T-helper 1 cell treated with Interleukin-12 subunit alpha and Interleukin-12 subunit beta and Interleukin-4 antibody, amounts not matched to agents 30 μg/mL and 1 μg/mL, for 36 hours (primary cell): ENCODE measurements around the gene SOX5.
"Not testable (repeated sequence)": the region's sequence is repeated elsewhere in the genome, so short reads cannot be mapped to it uniquely, and the experiment has no call there.

Experiments
- H3K27ac Mint-ChIP-seq: one replicate; pipeline ENCODE4 v1.8.0; 2021; ENCODE audit warnings: mild to moderate bottlenecking, mixed read lengths
- H3K27me3 Mint-ChIP-seq: one replicate; pipeline ENCODE4 v1.8.0; 2021; ENCODE audit warnings: low read depth, mixed read lengths
- H3K36me3 Mint-ChIP-seq: one replicate; pipeline ENCODE4 v1.8.0; 2021; ENCODE audit warnings: low read depth, mixed read lengths
- H3K4me1 Mint-ChIP-seq: one replicate; pipeline ENCODE4 v1.8.0; 2021; ENCODE audit warnings: low read depth, mixed read lengths
- H3K4me3 Mint-ChIP-seq: one replicate; pipeline ENCODE4 v1.8.0; 2021; ENCODE audit warnings: mild to moderate bottlenecking, moderate library complexity, mixed read lengths
- H3K9me3 Mint-ChIP-seq: one replicate; pipeline ENCODE4 v1.8.0; 2021; ENCODE audit warnings: mixed read lengths

SOX5 gene

GRCh38 chr12:23888396-23889068, 60.9 kb downstream of the SOX5 start:
- H3K36me3 Mint-ChIP-seq, result no peaks in the 10 kb centered on the region
- H3K9me3 Mint-ChIP-seq, result peaks cover 1% of the 10 kb centered on the region
- H3K4me3 Mint-ChIP-seq, result no peak overlapping the region
- H3K4me1 Mint-ChIP-seq, result no peaks in the 10 kb centered on the region
- no peak overlapping the region for H3K27ac Mint-ChIP-seq
- no peaks in the 10 kb centered on the region for H3K27me3 Mint-ChIP-seq

- H3K36me3 Mint-ChIP-seq, result no peaks in the 10 kb centered on the region
- H3K27ac Mint-ChIP-seq, result no peak overlapping the region
- no peaks in the 10 kb centered on the region for H3K27me3 Mint-ChIP-seq
Observed at GRCh38 chr12:23887055-23887835, 62.2 kb downstream of the SOX5 start.

GRCh38 chr12:23885394-23885793, 64.1 kb downstream of the SOX5 start:
- H3K36me3 Mint-ChIP-seq, result no peaks in the 10 kb centered on the region
- H3K27ac Mint-ChIP-seq, result no peak overlapping the region
- no peaks in the 10 kb centered on the region for H3K27me3 Mint-ChIP-seq
- no peaks in the 10 kb centered on the region for H3K9me3 Mint-ChIP-seq
- H3K4me1 Mint-ChIP-seq, result no peaks in the 10 kb centered on the region
- H3K4me3 Mint-ChIP-seq, result no peak overlapping the region

More at GRCh38 chr12:23887055-23887835, 62.2 kb downstream of the SOX5 start:
- Mint-ChIP-seq H3K9me3 (no peaks in the 10 kb centered on the region), H3K4me3 (no peak overlapping the region), H3K4me1 (no peaks in the 10 kb centered on the region)

GRCh38 chr12:23884909-23885308, 64.6 kb downstream of the SOX5 start:
- no peak overlapping the region for H3K27ac Mint-ChIP-seq
- H3K9me3 Mint-ChIP-seq, result no peaks in the 10 kb centered on the region
- H3K36me3 Mint-ChIP-seq, result no peaks in the 10 kb centered on the region

GRCh38 chr12:23880988-23881387, 68.5 kb downstream of the SOX5 start:
- H3K9me3 Mint-ChIP-seq, result no peaks in the 10 kb centered on the region
- H3K27ac Mint-ChIP-seq, result no peak overlapping the region
- no peaks in the 10 kb centered on the region for H3K36me3 Mint-ChIP-seq
- no peak overlapping the region for H3K4me3 Mint-ChIP-seq
- no peaks in the 10 kb centered on the region for H3K27me3 Mint-ChIP-seq
- no peaks in the 10 kb centered on the region for H3K4me1 Mint-ChIP-seq

More at GRCh38 chr12:23884909-23885308, 64.6 kb downstream of the SOX5 start:
- H3K27me3 Mint-ChIP-seq, result no peaks in the 10 kb centered on the region
- no peaks in the 10 kb centered on the region for H3K4me1 Mint-ChIP-seq
- H3K4me3 Mint-ChIP-seq, result no peak overlapping the region

- H3K4me3 Mint-ChIP-seq, H3K9me3 Mint-ChIP-seq, H3K27ac Mint-ChIP-seq, H3K27me3 Mint-ChIP-seq, H3K4me1 Mint-ChIP-seq, H3K36me3 Mint-ChIP-seq: not testable (repeated sequence)
Observed at GRCh38 chr12:23876618-23877017, 72.9 kb downstream of the SOX5 start.

- H3K9me3 Mint-ChIP-seq, result no peaks in the 10 kb centered on the region
- H3K27ac Mint-ChIP-seq, result no peak overlapping the region
- no peaks in the 10 kb centered on the region for H3K4me1 Mint-ChIP-seq
- H3K27me3 Mint-ChIP-seq, result no peaks in the 10 kb centered on the region
- H3K4me3 Mint-ChIP-seq, result no peak overlapping the region
- no peaks in the 10 kb centered on the region for H3K36me3 Mint-ChIP-seq
Observed at GRCh38 chr12:23867794-23868193, 81.7 kb downstream of the SOX5 start.

- Mint-ChIP-seq H3K27ac (no peak overlapping the region), H3K9me3 (peaks cover 8% of the 10 kb centered on the region), H3K4me3 (no peak overlapping the region), H3K4me1 (no peaks in the 10 kb centered on the region), H3K36me3 (no peaks in the 10 kb centered on the region), H3K27me3 (no peaks in the 10 kb centered on the region)
Observed at GRCh38 chr12:23862701-23863100, 86.8 kb downstream of the SOX5 start.

GRCh38 chr12:23860019-23860418, 89.5 kb downstream of the SOX5 start:
- H3K27ac Mint-ChIP-seq, result no peak overlapping the region
- H3K9me3 Mint-ChIP-seq, result peaks cover 8% of the 10 kb centered on the region
- no peaks in the 10 kb centered on the region for H3K27me3 Mint-ChIP-seq
- H3K4me1 Mint-ChIP-seq, result no peaks in the 10 kb centered on the region
- no peak overlapping the region for H3K4me3 Mint-ChIP-seq
- H3K36me3 Mint-ChIP-seq, result no peaks in the 10 kb centered on the region

GRCh38 chr12:23857178-23857577, 92.3 kb downstream of the SOX5 start:
- Mint-ChIP-seq H3K4me3 (no peak overlapping the region), H3K27me3 (no peaks in the 10 kb centered on the region), H3K9me3 (peaks cover 8% of the 10 kb centered on the region), H3K4me1 (no peaks in the 10 kb centered on the region), H3K27ac (no peak overlapping the region), H3K36me3 (no peaks in the 10 kb centered on the region)

- H3K36me3 Mint-ChIP-seq, result no peaks in the 10 kb centered on the region
- no peaks in the 10 kb centered on the region for H3K27me3 Mint-ChIP-seq
- no peak overlapping the region for H3K27ac Mint-ChIP-seq
- H3K4me1 Mint-ChIP-seq, result no peaks in the 10 kb centered on the region
- H3K4me3 Mint-ChIP-seq, result no peak overlapping the region
- peaks cover 8% of the 10 kb centered on the region for H3K9me3 Mint-ChIP-seq
Observed at GRCh38 chr12:23855813-23856212, 93.7 kb downstream of the SOX5 start.

GRCh38 chr12:23854598-23854997, 94.9 kb downstream of the SOX5 start:
- Mint-ChIP-seq H3K27ac (no peak overlapping the region), H3K4me1 (no peaks in the 10 kb centered on the region), H3K9me3 (peaks cover 4% of the 10 kb centered on the region), H3K27me3 (no peaks in the 10 kb centered on the region), H3K4me3 (no peak overlapping the region), H3K36me3 (no peaks in the 10 kb centered on the region)

- Mint-ChIP-seq H3K4me1 (no peaks in the 10 kb centered on the region), H3K27me3 (no peaks in the 10 kb centered on the region)
Observed at GRCh38 chr12:23853640-23854039, 95.8 kb downstream of the SOX5 start.

GRCh38 chr12:23851602-23852001, 97.9 kb downstream of the SOX5 start:
- Mint-ChIP-seq H3K4me1 (no peaks in the 10 kb centered on the region), H3K4me3 (no peak overlapping the region), H3K27me3 (no peaks in the 10 kb centered on the region), H3K9me3 (no peaks in the 10 kb centered on the region), H3K36me3 (no peaks in the 10 kb centered on the region), H3K27ac (no peak overlapping the region)

More at GRCh38 chr12:23853640-23854039, 95.8 kb downstream of the SOX5 start:
- no peaks in the 10 kb centered on the region for H3K36me3 Mint-ChIP-seq
- H3K27ac Mint-ChIP-seq, result no peak overlapping the region
- no peaks in the 10 kb centered on the region for H3K9me3 Mint-ChIP-seq
- no peak overlapping the region for H3K4me3 Mint-ChIP-seq

- no peak overlapping the region for H3K4me3 Mint-ChIP-seq
Observed at GRCh38 chr12:23847857-23848256, 101.6 kb downstream of the SOX5 start.

More at GRCh38 chr12:23847857-23848256, 101.6 kb downstream of the SOX5 start:
- Mint-ChIP-seq H3K9me3 (no peaks in the 10 kb centered on the region), H3K27ac (no peak overlapping the region), H3K27me3 (no peaks in the 10 kb centered on the region), H3K4me1 (no peaks in the 10 kb centered on the region), H3K36me3 (no peaks in the 10 kb centered on the region)
